Adrenal gland (tissue), 5 donors: ENCODE results near the gene NDUFB10.

Source experiments
- CTCF ChIP-seq, 6 experiments: fragments of 450-650 bp in 4 of 6; fragments of 200-600 bp in 2 of 6; sonication (generic) in 1 of 6; IDR thresholded peaks; 1 replicate in 5 of 6; 2 replicates in 1 of 6; pipeline versions ENCODE4 v1.5.1 to v1.8.0; 2016 to 2021; ENCODE audit warnings: antibody characterized with exemption in 6 of 6, mild to moderate bottlenecking in 2 of 6, moderate library complexity in 1 of 6
- POLR2A ChIP-seq, 2 donors: fragments of 450-650 bp; IDR thresholded peaks; one replicate each; pipeline ENCODE4 v1.6.1; 2017; ENCODE audit warnings: antibody characterized with exemption in 2 of 2, mild to moderate bottlenecking in 2 of 2, moderate library complexity in 1 of 2
- donor health status: DM: no; HTN: no; CAD: no.

GRCh38 chr16:1989209-1990100 is 30.1 kb downstream of the NDUFB10 start, which contains the start of gene SYNGR3:
- no peak for TF ChIP-seq CTCF (IDR thresholded peaks at IDR 0.05)
- no peak for TF ChIP-seq POLR2A (IDR thresholded peaks at IDR 0.05)
